Amniotic stem cell (primary cell): ENCODE data around the gene LRRC55.
"Not testable (repeated sequence)": the region's sequence is repeated elsewhere in the genome, so short reads cannot be mapped to it uniquely, and the experiment has no call there.

Experiments used
- DNase-seq: peaks from one replicate; lab custom pipeline; 2025; lab: John Stamatoyannopoulos, UW

LRRC55 gene

DNA sequence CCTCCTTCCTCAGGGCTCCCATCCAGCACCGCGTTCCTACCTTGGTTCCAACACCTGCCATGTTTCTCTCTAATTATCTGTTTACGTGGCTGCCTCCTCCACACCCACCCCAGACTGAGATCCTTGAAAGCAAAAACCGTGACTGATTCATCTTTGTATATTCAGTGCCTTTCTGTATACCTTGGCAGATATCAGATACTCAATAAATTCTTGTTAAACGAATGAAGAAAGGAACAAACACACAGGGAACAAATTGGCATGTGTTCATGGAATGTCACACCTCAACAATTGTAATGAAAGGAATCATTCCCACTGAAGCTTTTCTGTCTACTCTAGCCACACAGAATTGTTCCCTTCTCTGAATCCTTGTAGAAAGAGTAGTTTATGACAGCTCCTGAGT lies 20.4 kb upstream of the LRRC55 start:
- DNase-seq: no peak

DNA sequence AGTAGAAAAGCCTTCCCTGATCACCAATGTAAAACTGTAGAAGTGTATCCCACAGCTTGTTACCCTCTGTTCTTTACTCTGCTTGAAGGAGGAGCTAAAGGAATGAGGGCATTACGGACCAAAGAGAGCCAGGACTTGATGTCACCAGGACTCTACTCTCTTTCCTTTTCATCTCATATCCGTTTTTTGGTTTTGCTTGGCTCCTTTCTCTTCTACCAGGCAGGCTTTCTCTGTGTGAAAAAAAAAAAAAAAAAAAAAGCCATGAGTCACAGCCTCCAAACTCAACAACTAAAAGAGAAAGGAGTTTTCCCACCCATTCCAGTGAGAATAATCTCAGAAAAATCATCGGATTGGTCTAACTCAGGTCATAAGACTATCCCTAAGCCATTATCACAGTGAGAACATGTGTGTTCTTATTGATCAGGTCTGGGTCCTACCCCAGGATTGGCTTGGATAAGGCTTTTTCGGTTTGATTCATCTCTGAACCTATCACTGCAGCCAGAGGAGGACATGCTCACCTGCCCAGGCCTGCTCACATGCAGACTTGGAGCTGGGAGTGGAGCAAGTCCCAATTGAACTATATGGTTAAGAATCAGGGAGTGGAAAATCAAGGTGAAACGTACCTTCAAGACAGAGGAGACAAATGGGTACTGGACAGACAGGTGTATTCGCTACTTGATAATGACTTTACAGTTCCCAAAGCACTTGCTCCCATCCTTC lies 19.4 kb upstream of the LRRC55 start:
- DNase-seq: no peak

DNA sequence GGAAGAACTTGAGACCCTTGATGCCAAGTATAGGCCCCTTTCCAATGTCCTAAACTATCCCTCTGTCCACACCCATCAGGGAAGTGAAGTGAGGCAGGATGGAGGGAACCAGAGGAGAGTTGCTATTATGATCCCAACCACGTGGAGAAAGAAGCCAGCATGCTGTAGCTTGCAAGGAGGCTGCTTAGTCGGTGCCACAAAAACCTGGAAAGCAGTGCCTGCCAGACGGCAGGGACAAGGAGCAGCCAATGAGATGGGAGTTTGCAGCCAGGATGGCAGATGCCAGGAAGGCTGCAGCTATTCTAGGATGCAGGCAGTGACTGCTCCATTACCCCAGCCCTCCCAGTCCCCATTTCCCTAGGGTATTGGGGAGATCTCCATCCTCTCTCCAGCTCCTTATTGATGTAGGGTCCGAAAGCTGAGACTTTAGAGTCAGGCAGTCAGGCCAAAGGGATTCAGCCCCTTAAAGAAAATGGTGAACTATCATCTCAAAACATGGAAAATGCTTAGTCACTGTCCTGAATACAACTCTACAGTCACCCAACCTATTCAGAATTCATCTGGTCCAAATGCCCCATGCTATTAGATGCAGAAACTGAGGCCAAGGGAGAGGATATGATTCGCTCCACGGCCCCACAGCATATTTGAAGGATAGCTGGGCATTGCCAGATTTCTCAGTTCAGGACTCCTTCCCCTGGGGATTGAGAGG lies 18.4 kb upstream of the LRRC55 start:
- DNase-seq: no peak

DNA sequence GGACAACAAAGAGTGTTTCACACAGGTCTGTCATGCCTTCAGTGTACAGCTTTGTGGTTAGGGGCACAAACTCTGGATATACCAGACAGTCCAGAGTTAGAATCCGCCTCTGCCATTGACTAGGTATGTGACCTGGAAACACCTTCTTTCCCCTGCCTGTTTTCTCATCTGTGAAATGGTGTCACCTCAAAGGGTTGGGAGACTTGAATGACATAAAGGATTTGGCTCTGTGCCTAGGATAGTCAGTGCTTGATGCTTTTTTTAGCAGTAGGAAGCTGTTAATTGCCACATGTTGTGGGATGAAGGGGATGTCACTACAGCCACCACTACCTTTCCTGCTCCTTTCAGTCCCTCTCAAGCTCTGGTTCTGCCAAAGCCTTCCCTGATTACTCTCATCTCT lies 17.4 kb upstream of the LRRC55 start:
- DNase-seq: no peak

DNA sequence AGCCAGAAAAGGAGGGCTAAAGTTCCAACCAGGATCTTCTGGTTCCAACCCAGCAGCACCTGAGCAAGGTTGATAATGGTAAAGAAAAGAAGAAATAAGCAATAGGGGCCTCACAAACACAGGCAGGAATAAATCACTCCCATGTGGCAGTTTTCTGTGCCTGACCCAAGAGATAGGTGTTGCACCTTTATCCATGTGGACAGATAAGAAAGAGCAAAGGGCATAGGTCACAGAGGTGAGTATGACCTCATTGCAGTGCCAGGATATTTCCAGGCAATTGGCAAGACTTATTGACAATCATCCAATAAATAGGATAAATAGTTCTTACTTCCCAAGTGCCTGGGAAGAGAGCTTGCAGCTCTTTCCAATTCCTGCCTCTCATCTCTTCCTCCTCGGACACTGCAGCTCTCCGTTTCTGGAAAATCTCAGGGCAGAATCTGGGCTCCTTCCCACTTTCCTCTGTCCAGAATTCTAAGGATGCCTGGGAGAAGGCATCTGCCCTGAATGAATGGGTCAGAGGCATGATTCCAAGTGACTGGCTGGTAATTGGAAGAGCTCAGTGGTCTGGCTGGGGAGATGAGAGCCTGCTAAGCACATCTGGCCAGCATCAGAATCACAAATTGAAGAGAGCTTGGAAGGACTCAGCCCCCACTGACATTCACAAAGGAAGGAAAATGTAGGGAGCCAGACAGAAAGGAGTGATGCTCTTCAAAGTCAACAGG lies 14.5 kb upstream of the LRRC55 start:
- no peak for DNase-seq

DNA sequence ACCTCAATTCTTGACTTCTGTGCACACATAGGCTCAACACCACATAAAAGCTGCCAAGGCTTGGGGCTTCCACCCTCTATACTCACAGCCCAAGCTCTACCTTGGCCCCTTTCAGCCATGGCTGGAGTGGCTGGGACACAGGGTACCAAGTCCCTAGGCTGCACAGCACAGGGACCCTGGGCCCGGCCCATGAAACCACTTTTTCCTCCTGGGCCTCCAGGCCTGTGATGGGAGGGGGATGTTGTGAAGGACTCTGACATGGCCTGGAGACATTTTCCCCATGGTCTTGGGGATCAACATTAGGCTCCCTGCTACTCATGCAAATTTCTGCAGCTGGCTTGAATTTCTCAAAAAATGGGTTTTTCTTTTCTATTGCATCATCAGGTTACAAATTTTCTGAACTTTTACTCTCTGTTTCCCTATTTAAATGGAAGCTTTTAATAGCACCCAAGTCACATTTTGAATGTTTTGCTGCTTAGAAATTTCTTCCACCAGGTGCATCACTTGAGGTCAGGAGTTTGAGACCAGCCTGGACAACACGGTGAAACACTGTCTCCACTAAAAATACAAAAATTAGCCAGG lies 11.9 kb upstream of the LRRC55 start:
- DNase-seq: not testable (repeated sequence)

DNA sequence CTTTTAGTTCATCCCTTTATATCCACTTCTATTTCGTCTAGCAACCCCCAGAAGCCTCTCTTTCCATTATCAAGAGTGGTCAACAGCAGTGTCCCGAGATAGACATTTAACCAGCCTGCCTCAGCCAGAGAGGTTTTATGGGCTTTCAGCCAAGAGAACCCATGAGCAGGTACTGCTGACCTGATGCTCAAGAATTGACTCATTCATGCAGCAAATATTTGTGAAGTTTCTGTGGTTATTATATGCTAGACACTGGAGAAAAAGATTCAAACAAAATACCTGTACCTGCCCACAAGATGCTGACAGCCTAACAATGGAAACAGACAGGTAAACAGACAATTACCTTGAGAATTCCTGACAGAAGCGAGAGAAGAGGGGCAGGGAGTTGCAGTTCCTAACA lies 9.7 kb upstream of the LRRC55 start:
- no peak for DNase-seq

DNA sequence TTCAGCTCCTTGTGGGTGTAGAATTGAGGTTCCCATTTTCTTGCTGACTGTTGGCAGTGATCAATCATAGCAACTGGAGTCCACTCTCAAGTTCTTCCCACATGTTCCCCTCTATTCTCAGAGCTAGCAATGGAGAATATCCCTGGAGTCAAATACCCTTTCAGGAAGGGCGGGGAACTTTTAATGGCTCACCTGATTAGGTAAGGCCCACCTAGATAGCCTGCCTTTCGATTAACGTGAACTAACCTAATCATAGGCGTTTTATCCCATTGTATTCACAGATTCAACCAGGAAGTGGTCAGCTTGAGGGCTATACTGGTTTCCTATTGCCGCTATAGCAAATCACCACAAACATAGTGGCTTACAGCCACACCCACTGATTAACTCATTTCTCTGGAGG lies 7.1 kb upstream of the LRRC55 start:
- no peak for DNase-seq

DNA sequence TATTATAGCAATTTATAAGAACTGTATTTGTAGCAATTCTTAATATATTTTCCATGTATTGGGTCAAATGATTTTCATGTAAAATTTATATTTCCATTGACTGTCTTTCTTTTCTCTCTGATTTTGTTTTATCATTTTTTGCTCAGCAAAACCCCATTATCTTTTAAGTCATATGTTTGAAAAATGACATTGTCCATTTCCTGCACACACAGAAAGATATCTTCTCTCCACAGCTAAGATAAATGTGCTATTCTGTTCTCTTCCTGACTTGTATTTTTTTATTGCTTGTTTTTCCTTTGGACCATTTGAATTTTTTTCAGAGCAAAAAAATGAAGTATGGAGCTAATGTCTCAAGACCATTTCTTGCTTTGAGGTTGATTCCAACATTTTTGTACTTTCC lies 6.3 kb upstream of the LRRC55 start:
- no peak for DNase-seq

DNA sequence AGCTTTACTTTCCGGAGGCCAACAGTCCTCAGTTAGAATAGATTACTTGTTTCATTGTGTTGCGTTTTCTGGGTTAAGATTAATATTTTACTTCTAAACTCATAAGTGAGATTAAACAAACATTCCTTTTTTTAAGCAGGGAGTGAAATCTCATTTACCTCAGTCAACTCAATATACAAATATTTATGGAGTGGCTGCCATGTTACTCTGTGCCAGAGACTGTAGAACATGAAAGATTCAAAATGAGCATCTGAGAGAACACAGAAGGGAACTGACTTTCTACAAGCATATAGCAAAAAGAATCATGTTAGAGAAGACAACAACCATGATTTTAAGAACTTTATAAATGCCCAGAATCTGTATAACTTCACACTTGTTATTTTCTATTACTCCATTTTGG lies 3.4 kb upstream of the LRRC55 start:
- DNase-seq: no peak

DNA sequence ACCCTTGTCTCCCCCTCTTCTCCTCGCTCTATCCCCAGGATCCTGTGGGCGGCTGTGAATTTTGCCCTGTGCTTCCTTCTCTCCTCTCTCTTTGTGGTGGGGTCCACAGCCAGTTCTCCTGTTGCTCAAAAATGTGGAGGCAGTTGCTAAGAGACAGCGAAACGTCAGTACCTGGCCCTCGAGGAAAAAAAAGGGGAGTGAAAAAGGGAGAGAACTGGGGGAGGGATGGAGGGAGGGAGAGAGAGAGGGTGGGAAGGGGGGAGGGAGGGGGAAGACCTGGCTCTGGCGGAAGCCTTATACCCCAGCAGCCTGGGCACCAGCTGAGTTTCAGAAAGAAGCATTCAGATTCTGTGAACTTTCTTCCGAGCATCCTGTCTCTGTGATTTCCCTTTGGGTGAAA lies 2.1 kb upstream of the LRRC55 start:
- no peak for DNase-seq

DNA sequence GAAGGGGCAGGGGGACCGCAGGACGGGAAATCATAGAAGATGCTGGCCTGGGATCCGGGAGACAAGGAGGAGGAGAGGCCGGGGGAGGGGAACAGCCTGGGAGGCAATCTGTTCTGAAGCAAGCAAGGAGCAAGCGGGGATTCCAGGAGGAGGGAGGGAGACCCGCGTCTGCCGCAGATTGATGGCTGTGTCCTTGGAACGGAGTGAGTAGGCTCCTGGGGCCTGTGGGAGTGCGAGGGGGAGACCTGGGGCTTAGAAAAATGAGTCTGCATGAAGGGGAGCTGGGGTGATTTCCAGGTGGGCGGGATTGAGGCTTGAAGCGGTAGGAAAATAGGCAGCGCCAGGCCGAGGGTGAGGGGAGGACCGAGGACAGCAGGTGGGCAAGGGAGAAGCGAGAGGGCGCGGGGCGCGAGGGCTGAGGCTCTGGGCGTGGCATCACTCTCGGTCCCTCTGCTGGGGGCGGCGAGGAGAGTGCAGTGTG lies 1.6 kb upstream of the LRRC55 start:
- DNase-seq: no peak

DNA sequence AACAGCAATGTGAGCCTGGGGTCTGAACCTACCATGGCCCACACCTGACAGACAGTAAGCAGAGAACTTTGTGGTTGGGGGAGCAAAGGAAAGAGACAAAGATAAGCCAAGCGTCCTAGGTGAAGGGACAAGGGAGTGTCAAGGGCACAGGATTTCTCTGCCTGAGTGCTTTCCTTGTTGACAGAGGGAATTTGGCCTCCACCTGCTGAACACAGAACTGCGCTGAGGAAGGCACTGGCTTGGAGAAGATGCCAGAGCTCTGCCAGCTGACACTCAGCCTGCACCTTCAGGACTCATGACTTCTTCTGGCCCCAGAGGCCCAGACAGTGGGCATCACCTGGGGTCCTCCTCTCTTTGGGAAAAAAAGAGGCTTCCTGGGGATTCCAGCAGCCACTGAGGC lies 789 bp upstream of the LRRC55 start:
- no peak for DNase-seq

DNA sequence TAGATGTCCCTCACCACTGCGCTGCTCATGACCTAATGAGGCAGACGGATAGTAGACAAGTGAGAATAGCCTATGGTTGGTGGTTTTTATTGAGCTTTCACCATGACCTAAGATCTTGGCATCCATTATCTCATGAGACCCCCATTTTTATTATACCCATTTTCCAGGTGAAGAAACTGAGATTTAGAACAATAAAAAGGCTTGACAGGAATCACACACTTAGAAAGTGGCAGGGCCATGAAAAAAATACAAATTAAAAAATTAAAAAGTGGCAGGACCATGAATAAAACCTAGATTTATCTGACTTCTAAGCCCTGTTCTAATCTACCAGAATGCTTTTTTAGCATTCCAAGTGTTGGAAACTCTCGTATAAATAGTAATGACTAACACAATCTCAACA lies 1.1 kb downstream of the LRRC55 start:
- no peak for DNase-seq

DNA sequence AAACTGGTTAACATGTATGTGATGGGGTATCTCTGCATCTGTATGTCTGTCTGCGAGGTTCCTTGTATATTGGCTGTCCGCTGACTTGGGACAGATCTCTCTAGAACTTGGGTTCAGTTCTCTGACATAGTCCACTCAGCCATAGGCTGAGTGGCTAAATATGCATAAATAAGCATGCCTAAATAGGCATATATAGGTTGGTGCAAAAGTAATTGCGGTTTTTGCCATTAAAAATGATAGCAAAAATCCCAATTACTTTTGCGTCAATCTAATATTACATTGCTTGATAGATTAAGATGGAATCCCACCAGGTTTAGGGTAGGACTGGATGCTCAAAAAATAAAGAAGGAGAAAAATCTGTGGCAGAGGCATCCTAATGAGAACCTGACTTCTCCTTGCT lies 8.8 kb downstream of the LRRC55 start:
- DNase-seq: no peak

DNA sequence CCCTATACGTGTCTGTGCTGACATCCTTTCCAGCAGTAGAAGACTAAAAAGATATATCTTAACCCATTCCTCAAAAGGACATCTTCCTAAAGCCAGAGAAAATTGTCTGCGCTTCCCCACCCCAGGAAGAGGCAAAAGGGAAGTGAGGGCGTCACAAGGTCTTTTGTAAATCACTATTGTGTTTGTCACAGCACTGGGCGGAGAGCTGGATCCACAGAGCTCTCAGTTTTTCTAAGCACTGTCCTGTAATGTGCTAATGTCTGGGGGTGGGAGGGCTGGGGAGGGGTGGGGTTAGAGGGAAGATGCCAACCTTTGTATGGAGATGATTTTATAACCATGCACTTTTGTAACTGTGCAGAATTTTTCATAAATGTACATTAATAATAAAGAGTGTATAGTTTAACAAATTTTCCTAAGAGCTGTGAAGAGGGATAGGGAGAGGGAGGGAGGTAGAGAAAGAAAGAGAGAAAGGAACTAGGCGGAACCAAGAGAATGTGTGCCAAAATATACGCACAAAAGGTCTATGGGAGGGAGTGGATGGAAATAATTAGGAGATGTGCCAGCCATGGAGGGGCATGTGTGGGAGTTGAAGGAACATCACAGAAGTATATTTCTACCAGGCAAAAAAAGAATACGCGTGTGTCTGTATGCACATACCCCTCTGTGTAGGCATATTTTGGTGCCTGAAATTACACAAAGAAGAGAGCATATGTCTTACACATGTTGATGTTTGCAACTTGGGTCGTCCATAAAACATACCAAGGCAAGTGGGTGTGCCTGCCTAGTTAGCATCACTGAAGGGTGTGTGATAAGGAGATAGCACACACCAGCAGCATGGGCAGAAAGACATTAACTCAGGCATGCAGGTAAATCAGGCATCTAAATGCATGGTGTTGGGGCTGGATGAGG lies 9.8 kb downstream of the LRRC55 start:
- DNase-seq: no peak

DNA sequence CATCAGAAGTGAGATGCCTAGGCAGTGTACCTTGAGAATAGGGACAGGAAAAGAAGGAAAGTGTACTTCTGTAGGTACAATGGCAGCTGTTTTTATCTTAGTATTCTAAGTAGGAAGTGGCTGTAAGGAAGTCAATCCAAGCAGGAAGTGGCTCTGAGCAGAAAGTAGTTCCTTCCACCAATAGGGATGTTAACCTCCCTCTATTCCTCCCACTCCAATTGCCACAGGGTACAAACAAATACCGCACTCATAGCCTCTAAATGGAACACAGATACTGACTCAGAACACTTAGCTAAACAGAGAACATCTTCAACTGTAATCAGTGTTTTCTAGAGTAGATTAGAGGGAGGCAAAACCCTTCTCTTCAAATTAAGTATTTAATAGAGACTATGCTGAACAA lies 10.6 kb downstream of the LRRC55 start:
- no peak for DNase-seq

DNA sequence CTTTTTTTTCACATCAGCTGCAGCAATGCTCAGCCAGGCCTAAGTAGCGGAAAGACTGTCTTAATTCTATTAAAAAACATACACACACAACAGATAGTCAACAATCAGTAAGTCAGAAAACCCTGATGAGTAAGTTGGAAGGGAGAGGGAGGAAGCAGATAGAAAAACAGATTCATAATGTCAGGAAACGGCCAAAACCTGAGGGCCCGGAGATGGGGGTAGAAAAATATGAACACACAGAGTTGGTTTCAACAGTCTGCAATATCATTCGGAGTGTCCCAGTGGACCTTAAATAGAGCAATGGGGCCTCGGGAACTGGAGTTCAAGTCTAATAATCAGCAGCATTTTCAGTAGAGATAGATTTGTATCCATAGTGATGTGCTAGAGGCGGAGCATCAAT lies 14.8 kb downstream of the LRRC55 start:
- no peak for DNase-seq

DNA sequence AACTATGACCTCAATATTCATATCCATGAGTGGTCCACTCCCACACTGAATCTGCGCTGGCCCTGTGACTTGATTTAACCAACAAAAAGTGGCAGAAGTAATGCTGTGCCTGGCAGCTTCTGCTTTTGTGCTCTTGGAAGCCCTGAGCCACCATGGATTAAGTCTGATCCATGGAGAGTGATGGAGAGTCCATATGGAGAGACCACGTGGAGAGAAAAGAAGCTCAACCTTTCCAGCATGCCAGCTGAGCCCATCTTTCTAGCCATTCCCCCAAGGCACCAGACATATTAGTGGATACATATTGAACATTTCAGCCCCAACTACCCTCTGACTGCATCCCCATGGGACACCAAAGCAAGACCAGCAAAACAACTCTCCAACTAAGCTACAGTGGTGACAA lies 16.0 kb downstream of the LRRC55 start:
- no peak for DNase-seq

DNA sequence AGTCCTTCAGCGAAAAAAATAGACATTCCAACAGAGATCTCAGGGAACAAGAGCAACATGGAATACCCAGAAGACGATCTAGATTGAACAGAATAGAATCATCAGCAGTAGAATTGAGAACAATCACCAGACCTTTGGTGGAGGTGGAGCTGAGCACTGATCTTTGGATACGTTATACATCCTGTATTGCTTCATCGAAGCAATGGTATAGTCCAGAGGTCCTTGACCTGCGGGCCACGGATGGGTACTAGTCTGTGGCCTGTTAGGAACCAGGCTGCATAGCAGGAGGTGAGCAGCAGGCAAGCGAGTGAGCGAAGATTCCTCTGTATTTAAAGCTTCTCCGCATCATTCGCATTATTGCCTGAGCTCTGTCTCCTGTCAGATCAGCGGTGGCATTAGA lies 17.6 kb downstream of the LRRC55 start:
- DNase-seq: no peak

DNA sequence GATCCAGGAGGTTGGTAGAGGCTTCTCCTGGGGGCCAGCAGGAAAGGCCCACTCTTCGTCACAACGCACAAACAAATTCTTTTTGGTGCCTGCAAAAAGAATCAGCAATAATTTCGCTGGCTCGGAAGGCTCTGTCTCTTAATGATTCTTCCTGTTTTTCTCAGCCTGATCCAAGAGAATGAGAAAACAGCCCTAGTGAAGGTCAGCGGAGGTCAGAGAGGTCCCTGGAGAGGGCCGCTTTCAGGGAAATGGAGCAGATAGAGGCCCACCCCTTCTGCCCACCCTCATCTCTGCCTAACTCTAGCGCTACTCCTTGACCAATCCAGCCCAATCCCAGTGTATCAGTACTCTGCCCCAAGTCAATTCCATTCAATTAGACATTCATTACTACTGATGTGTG lies 19.2 kb downstream of the LRRC55 start:
- DNase-seq: no peak

DNA sequence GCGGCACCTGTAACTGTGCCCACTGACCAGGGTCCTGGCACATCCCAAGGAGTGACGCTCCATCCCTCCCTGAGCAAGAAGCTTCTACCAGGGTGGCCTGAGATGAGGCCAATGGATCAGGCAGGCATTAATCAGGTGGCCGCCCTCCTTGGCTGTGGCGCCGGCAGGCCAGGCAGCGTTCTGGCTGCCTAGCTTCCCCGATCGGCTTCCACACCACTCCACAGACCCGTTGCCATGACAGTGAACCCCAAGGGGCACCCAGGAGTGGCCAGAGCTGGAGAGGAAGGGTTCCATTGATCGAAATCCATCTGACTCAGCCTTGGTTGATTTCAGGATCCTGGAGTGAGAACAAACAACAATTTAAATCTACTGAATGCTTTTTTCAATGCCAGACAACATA lies 20.5 kb downstream of the LRRC55 start:
- DNase-seq: no peak
